H1 (cell line): ENCODE results near the gene RELN. TPM values are rescaled to one million over a fixed set of nuclear protein-coding genes. Genes with fewer than 3 reads are reported as not detected.

ENCODE experiments used
- CTCF ChIA-PET: fragments of 300-600 bp; sonication (Branson Sonifier 250); formaldehyde crosslinking; loops from one replicate; lab custom pipeline; 2021; ENCODE audit not compliant: partially characterized antibody; lab: Charles Lee
- POLR2A ChIA-PET: fragments of 300-600 bp; sonication (Branson Sonifier 250); formaldehyde crosslinking; loops from one replicate; lab custom pipeline; 2021; ENCODE audit warnings: inconsistent platforms; ENCODE audit not compliant: partially characterized antibody; lab: Charles Lee
- DNase-seq, 2 experiments: peaks; one replicate each; pipeline versions ENCODE4 v3.0.0 to v3.0.0-alpha.2; 2010 to 2022; ENCODE audit warnings: low spot score in 2 of 2, low read depth in 1 of 2, mixed read lengths in 1 of 2
- FAIRE-seq: peaks from 2 replicates; lab custom pipeline; 2011; peaks lifted over from hg19 to GRCh38; lab: Jason Lieb, UNC
- H2AFZ ChIP-seq: 2 replicates; pipeline ENCODE4 v1.8.1; 2012; ENCODE audit warnings: low read length, inconsistent platforms
- H2AK5ac ChIP-seq: 2 replicates; pipeline ENCODE4 v1.6.1; 2013; ENCODE audit warnings: low read depth, low read length
- H2BK120ac ChIP-seq: replicated peaks from 2 replicates; pipeline ENCODE3; 2013; ENCODE audit warnings: low read depth, low read length, inconsistent platforms
- H2BK12ac ChIP-seq: 2 replicates; pipeline ENCODE4 v1.6.1; 2013; ENCODE audit warnings: low read depth, low read length
- H2BK15ac ChIP-seq: 2 replicates; pipeline ENCODE4 v1.6.1; 2013; ENCODE audit warnings: low read length
- H2BK20ac ChIP-seq: 2 replicates; pipeline ENCODE4 v1.6.1; 2013; ENCODE audit warnings: low read length
- H2BK5ac ChIP-seq: 2 replicates; pipeline ENCODE4 v1.6.1; 2013; ENCODE audit warnings: low read depth, low read length
- H3K14ac ChIP-seq: 2 replicates; pipeline ENCODE4 v1.6.1; 2013; ENCODE audit warnings: inconsistent platforms; ENCODE audit not compliant: insufficient read length
- H3K18ac ChIP-seq: 2 replicates; pipeline ENCODE4 v1.6.1; 2013; ENCODE audit warnings: low read length; ENCODE audit errors: extremely low read depth
- H3K23ac ChIP-seq: 2 replicates; pipeline ENCODE4 v1.6.1; 2013; ENCODE audit warnings: inconsistent platforms; ENCODE audit not compliant: insufficient read length
- H3K23me2 ChIP-seq: 2 replicates; pipeline ENCODE4 v1.6.1; 2013; ENCODE audit warnings: low read depth, low read length
- H3K27ac ChIP-seq: 2 replicates; pipeline ENCODE4 v1.6.1; 2011; ENCODE audit warnings: low read depth, low read length, inconsistent platforms
- H3K27me3 ChIP-seq, 4 experiments: replicated peaks in 1 of 4; 1 replicate in 1 of 4; 2 replicates in 3 of 4; pipeline versions ENCODE4 v1.6.1 to v1.8.1; 2011 to 2013; ENCODE audit warnings: low read length in 3 of 4, mild to moderate bottlenecking in 3 of 4, inconsistent platforms in 2 of 4, mixed read lengths in 2 of 4, moderate library complexity in 1 of 4; ENCODE audit not compliant: control insufficient read depth in 3 of 4, insufficient read depth in 3 of 4; ENCODE audit errors: extremely low read depth in 1 of 4
- H3K36me3 ChIP-seq, 4 experiments: 2 replicates each; pipeline versions ENCODE4 v1.6.1 to v1.8.1; 2011 to 2013; ENCODE audit warnings: mild to moderate bottlenecking in 4 of 4, low read length in 3 of 4, moderate library complexity in 2 of 4, control low read depth in 1 of 4, inconsistent platforms in 1 of 4; ENCODE audit not compliant: insufficient read depth in 4 of 4, control insufficient read depth in 2 of 4
- H3K4ac ChIP-seq: replicated peaks from 2 replicates; pipeline ENCODE3; 2013; ENCODE audit warnings: low read length, low read depth, mixed read lengths, inconsistent platforms; ENCODE audit not compliant: insufficient read length
- H3K4me1 ChIP-seq, 4 experiments: replicated peaks in 1 of 4; 1 replicate in 1 of 4; 2 replicates in 3 of 4; pipeline versions ENCODE4 v1.6.1 to v1.8.1; 2011 to 2013; ENCODE audit warnings: low read length in 3 of 4, inconsistent platforms in 2 of 4, mixed read lengths in 1 of 4; ENCODE audit not compliant: insufficient read depth in 4 of 4, control insufficient read depth in 3 of 4
- H3K4me2 ChIP-seq, 2 experiments: 2 replicates each; pipeline versions ENCODE4 v1.6.1 to v1.8.1; 2011 to 2013; ENCODE audit warnings: low read depth in 2 of 2, low read length in 2 of 2, control low read depth in 1 of 2, inconsistent platforms in 1 of 2, mild to moderate bottlenecking in 1 of 2; ENCODE audit not compliant: insufficient read depth in 1 of 2
- H3K4me3 ChIP-seq, 4 experiments: fragments of 200-600, 300-600 bp in 1 of 4; sonication (generic), shearing (Covaris generic), sonication (Bioruptor Twin) in 1 of 4; 2 replicates each; pipeline versions ENCODE4 v1.5.1 to v1.8.1; 2011 to 2016; ENCODE audit warnings: low read length in 4 of 4, low read depth in 3 of 4, control low read depth in 2 of 4, inconsistent platforms in 2 of 4, mild to moderate bottlenecking in 2 of 4, mixed read lengths in 1 of 4, moderate library complexity in 1 of 4; ENCODE audit not compliant: insufficient read depth in 2 of 4; ENCODE audit errors: extremely low read depth in 1 of 4
- H3K56ac ChIP-seq: replicated peaks from 2 replicates; pipeline ENCODE3; 2013; ENCODE audit warnings: low read depth, mild to moderate bottlenecking, mixed read lengths, low read length, inconsistent platforms; ENCODE audit not compliant: insufficient read length
- H3K79me1 ChIP-seq: 2 replicates; pipeline ENCODE4 v1.6.1; 2013; ENCODE audit warnings: low read depth, low read length, control low read depth
- H3K79me2 ChIP-seq, 2 experiments: 2 replicates each; pipeline versions ENCODE4 v1.6.1 to v1.8.1; 2012 to 2013; ENCODE audit warnings: low read length in 2 of 2, mild to moderate bottlenecking in 2 of 2, inconsistent platforms in 1 of 2; ENCODE audit not compliant: insufficient read depth in 2 of 2, control insufficient read depth in 1 of 2
- H3K9ac ChIP-seq, 4 experiments: replicated peaks in 1 of 4; 1 replicate in 1 of 4; 2 replicates in 3 of 4; pipeline versions ENCODE4 v1.6.1 to v1.8.1; 2011 to 2013; ENCODE audit warnings: low read depth in 3 of 4, low read length in 3 of 4, control low read depth in 2 of 4, mild to moderate bottlenecking in 2 of 4, moderate library complexity in 2 of 4, inconsistent platforms in 1 of 4; ENCODE audit errors: extremely low read depth in 1 of 4
- H3K9me3 ChIP-seq, 2 experiments: 2 replicates each; pipeline versions ENCODE4 v1.6.1 to v1.8.1; 2012 to 2013; ENCODE audit warnings: mild to moderate bottlenecking in 2 of 2, moderate library complexity in 2 of 2, control low read depth in 1 of 2, inconsistent platforms in 1 of 2, low read depth in 1 of 2, low read length in 1 of 2, mixed read lengths in 1 of 2; ENCODE audit not compliant: insufficient read depth in 2 of 2
- H4K20me1 ChIP-seq, 2 experiments: replicated peaks in 1 of 2; 2 replicates each; pipeline versions ENCODE3 to v1.8.1; 2011 to 2013; ENCODE audit warnings: inconsistent platforms in 2 of 2, low read length in 2 of 2, mild to moderate bottlenecking in 1 of 2; ENCODE audit not compliant: insufficient read depth in 2 of 2, control insufficient read depth in 1 of 2
- H4K5ac ChIP-seq: 2 replicates; pipeline ENCODE4 v1.6.1; 2013; ENCODE audit warnings: low read length, low read depth, mixed read lengths, inconsistent platforms; ENCODE audit not compliant: insufficient read length
- H4K8ac ChIP-seq: 2 replicates; pipeline ENCODE4 v1.8.0; 2013; ENCODE audit warnings: mild to moderate bottlenecking, moderate library complexity, low read length, inconsistent platforms; ENCODE audit not compliant: insufficient read depth; ENCODE audit errors: extremely low read depth
- H4K91ac ChIP-seq: replicated peaks from 2 replicates; pipeline ENCODE3; 2013; ENCODE audit warnings: low read length, mixed read lengths, inconsistent platforms; ENCODE audit not compliant: insufficient read length
- BRCA1 ChIP-seq: IDR thresholded peaks from 2 replicates; pipeline ENCODE4 v1.6.1; 2012; ENCODE audit warnings: low read depth, low read length, improper control_type of control experiment
- MAFK ChIP-seq: IDR thresholded peaks from 2 replicates; pipeline ENCODE4 v1.6.1; 2012; ENCODE audit warnings: low read depth, mild to moderate bottlenecking, improper control_type of control experiment, low read length
- WGBS, 2 experiments: shearing (Covaris generic) in 1 of 2; methylation state at CpG; one replicate each; pipeline versions ENCODE4 v1.1.6 to v1.1.7; 2013 to 2015; ENCODE audit warnings: low lambda C conversion rate in 2 of 2, mixed read lengths in 2 of 2, inconsistent platforms in 1 of 2, low coverage in 1 of 2, missing lambda C conversion rate in 1 of 2; ENCODE audit not compliant: insufficient replicate concordance in 2 of 2, insufficient coverage in 1 of 2, insufficient read length in 1 of 2; ENCODE audit errors: extremely low coverage in 1 of 2, missing lambda C conversion rate in 1 of 2; 5-methylcytosine and 5-hydroxymethylcytosine counted together
- polyA plus RNA-seq, 7 experiments: library from polyadenylated mRNA; depleted of rRNA in 3 of 7; stranded (reverse) in 5 of 7; unstranded in 2 of 7; fragments of >200 nt in 5 of 7; fragments of 200-250 nt in 2 of 7; gene quantifications; 1 replicate in 5 of 7; 2 replicates in 1 of 7; 4 replicates in 1 of 7; pipeline versions ENCODE4 v1.2.1 to v1.2.3, GENCODE V29; 2011 to 2013; ENCODE audit warnings: missing spikeins in 2 of 7, mixed read lengths in 2 of 7
- total RNA-seq: library from RNA; stranded (reverse); fragmentation: NEBNext Ultra II Directional; extraction: Animal tissue kit (Norgen Biotek cat#: 25700); gene quantifications from 2 replicates; pipeline ENCODE4 v1.2.1, GENCODE V29; 2021

Gene RELN
- total and polyA plus RNA-seq, 2 of the 8 experiments (the other 6 are each of a cell fraction or from before 2014, with no cell fraction given), result 0.03 to 0.07 TPM

GRCh38 chr7:103958284-103958818 lies 31.1 kb downstream of the RELN start:
- no peak overlapping the region for H2BK120ac ChIP-seq
- H4K8ac ChIP-seq, result no peak overlapping the region

More at GRCh38 chr7:103958284-103958818, 31.1 kb downstream of the RELN start:
- Histone ChIP-seq H2BK20ac (no peak overlapping the region), H3K79me1 (no peaks in the 10 kb centered on the region), H2BK12ac (no peak overlapping the region), H3K56ac (no peak overlapping the region), H2AFZ (no peak overlapping the region), H3K36me3 (no peaks in the 10 kb centered on the region), H3K9me3 (no peaks in the 10 kb centered on the region), H3K4me1 (no peaks in the 10 kb centered on the region; a peak in 1 of 7 replicates), H3K27me3 (no peaks in the 10 kb centered on the region), H3K23me2 (no peaks in the 10 kb centered on the region), H2AK5ac (no peak overlapping the region), H3K23ac (no peak overlapping the region), H4K91ac (no peak overlapping the region), H3K4me2 (no peak overlapping the region), H3K79me2 (no peaks in the 10 kb centered on the region), H3K9ac (no peak overlapping the region), H2BK15ac (no peak overlapping the region), H3K27ac (no peak overlapping the region), H3K4ac (no peak overlapping the region), H3K4me3 (no peak overlapping the region), H3K18ac (no peak overlapping the region), H2BK5ac (no peak overlapping the region), H3K14ac (no peak overlapping the region), H4K20me1 (no peaks in the 10 kb centered on the region), H4K5ac (no peak overlapping the region)
- DNase-seq, result no peak
- 100% methylated on average over 1 of the region's 1 CpG; no CpG with 5 or more reads in 1 of the 2 experiments for WGBS, 2 experiments
- no peak for TF ChIP-seq MAFK
- TF ChIP-seq BRCA1, result no peak
- ChIA-PET POLR2A (no interaction called here), CTCF (no interaction called here)
- FAIRE-seq, result no peak
